Activated CD4-positive, alpha-beta T cell treated with anti-CD3 and anti-CD28 coated beads, Interleukin-2, amount 50 U/mL, for 16 hours (primary cell): ENCODE measurements around the gene DLG1.
"Not testable (repeated sequence)": the region's sequence is repeated elsewhere in the genome, so short reads cannot be mapped to it uniquely, and the experiment has no call there.

Source experiments
- DNase-seq: peaks from one replicate; pipeline ENCODE4 v3.0.0-alpha.2; 2020

The DLG1 gene

GRCh38 chr3:197082871-197083270 is 215.5 kb downstream of the DLG1 start:
- no peak for DNase-seq

DNA sequence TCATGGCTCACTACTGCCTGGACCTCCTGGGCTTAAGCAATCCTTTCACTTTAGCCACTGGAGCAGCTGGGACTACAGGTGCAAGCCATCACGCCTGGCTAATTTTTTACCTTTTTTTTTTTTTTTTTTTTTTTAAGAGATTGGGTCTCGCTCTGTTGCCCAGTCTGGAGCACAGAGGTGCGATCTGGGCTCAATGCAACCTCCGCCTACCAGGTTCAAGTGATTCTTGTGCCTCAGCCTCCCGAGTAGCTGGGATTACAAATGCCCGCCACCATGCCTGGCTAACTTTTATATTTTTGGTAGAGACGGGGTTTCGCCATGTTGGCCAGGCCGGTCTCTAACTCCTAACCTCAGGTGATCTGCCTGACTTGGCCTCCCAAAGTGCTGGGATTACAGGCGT is 218.1 kb downstream of the DLG1 start:
- no peak for DNase-seq

DNA sequence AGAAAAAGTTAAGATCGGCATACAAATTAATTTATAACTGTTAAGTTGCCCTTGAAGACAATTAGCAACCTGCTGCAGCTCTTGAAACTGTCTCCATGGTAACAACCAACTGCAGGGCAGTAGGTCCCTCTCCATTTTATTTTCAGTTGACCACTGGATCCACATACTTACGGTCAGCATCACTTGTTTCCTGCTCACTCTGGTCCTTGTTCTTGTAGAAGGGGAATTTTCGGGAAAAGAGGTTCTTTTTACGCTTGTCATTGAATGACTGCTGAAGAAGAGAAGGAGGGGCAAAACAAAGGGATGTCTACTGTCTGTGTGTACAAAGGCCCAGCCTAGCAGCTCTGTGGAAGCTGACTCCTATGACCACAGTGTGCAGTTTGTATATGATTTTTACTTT is 222.0 kb downstream of the DLG1 start:
- DNase-seq = no peak

GRCh38 chr3:197068077-197068476 is 230.3 kb downstream of the DLG1 start:
- DNase-seq = no peak

DNA sequence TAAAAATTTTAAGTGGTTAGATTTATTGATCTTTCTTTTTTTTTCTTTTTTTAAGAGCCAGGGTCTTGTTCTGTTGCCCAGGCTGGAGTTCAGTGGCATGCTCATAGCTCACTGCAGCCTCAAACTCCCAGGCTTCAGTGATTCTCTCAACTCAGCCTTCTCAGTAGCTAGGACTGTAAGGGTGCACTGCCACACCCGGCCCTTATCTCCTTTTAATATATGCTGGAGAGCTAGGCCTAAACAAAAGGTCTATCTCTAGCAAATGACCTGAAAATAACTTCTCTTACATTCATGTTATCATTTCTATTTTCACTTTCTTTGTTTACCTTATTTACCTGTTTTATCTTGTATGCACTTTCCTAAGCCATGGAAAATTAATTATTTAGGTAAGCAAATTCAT is 233.6 kb downstream of the DLG1 start:
- DNase-seq = no peak

DNA sequence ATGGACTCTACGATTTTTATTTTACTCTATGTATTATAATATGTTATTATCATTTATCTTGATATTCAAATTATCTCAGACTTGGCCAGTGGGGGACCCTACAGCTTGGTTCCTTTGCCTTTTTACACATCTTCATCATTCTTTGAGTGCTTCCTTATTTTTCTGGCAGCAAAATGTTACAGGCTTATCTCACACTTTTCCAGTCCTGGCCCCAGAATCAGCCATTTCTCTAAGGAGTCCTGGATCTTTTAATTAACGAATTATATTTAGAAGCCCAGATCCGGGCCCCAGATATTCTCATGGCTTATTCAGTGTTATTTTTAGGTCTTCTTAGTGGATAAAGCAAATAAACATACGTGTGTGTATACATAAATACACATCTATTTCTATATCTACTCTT is 236.0 kb downstream of the DLG1 start:
- DNase-seq = no peak

- not testable (repeated sequence) for DNase-seq
These were observed 246.8 kb downstream of the DLG1 start for GRCh38 chr3:197051637-197052036.

GRCh38 chr3:197050511-197050910 is 247.9 kb downstream of the DLG1 start:
- peak; percentile 16 for DNase-seq

DNA sequence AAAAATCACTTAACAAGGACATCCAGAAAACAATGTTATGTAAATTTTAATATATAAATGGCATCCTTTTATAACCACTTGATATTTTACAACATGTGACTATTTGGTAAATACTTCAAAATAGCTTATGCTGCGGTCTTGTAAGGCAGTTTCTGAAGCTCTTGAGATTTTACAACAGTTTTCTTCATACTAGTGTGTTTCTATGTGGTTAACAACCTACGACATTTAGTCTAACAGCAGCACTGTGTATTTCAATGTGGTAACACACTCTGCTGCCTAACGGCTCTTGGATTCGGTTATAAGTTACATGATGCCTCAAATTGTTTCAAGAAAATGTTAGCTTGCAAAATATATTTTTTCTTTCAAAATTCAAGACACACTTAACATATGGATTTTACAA is 255.9 kb downstream of the DLG1 start:
- DNase-seq = no peak

DNA sequence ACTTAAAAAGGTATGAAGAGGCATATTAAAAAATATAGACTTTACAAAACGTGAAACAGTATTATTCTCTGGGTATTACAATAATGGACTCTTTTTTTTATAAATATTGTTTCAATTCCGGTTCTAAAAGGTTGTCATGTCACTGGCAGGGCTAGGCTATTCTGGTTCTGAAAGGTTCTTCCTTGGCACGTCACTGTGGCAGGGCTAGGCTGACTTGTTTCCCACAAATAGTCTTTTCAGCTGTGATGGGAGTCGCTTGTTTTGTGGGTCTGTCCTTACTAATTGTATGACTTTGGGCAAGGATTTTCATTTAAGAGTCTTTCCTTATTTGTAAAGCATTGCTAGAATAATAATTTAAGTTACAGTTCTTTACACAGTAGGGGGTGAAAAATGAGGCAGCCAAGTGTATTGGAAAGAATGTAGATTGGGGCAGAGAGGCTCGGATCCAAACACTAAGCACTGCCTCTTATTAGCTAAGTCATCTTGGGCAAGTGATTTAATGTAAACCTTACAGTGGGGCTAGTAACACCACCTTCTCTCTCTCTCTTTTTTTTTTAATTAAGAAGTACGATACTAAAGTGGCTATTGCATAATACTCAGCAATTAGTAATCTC is 256.4 kb downstream of the DLG1 start:
- DNase-seq = no peak

DNA sequence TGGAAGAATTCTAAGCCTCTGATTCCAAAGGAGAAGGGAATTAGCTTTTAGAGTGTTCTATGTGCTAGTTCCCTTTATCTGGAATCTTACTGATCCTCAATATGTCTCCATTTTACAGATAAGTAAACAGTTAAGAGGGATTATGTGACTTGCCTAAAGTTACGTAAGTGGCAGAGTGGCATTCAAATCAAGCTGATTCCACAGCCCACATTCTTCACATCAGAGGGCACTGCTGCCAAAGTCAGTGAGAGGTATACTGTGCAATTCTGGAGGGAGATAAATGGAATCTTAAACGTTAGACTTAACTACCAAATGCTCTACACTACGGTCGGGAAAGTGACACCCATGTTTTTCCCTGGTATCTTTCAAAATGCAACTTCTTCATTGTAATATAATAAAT is 257.8 kb downstream of the DLG1 start:
- DNase-seq = no peak

DNA sequence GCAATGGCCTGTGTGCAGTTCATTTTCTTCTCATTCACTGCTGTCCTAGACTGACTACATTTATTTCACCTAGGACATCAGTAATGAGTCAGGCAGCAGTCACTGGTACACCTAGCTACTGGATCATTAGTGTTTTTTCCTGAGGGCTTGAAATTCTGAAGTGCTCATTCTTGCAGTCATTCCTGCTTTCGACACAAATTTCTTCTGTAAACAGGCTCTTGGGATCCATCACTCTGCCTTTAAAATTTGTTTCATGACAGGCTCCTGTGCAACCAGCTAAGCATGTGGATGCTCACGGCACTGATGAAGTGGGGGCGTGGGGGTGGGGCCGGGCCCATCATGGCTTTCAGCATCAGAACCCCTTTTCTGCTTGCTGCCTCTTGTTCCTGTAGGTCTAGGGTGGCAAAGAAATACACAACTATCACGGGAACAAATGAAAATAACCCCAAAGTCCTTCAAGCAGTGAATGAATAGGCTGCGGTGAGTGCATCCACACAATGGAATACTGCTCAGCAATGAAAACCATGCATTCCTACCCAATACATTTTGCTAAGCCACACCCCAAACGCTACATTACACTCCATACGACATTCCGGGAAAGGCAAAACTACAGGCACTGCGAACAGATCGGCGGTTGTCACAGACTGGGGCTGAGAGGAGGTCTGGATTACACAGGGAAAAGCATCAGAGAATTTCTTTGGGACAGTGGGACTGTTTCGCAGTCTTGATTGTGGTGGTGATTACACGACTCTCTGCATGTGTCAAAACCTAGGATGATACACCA is 259.5 kb downstream of the DLG1 start:
- no peak for DNase-seq

DNA sequence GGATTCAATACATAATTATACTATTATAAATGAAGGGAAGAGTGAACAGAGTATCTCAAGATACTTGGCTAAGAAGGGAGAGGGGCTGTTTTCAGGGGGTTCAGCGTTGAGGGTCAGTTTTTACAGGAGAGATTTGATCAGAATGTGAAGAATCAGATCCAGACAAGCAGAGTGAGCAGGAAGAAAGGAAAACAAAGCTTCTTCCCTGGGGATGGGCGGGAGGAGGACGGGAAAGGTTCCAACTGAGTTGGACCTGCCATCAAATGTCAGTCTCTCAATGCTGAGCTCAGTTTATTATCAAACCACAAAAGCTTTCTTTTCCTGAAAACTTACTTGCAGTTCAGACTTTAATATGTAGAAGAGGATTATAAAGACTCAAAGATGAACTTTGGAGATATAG is 262.8 kb downstream of the DLG1 start:
- DNase-seq = no peak

GRCh38 chr3:197034778-197035177 is 263.6 kb downstream of the DLG1 start:
- DNase-seq = not testable (repeated sequence)

DNA sequence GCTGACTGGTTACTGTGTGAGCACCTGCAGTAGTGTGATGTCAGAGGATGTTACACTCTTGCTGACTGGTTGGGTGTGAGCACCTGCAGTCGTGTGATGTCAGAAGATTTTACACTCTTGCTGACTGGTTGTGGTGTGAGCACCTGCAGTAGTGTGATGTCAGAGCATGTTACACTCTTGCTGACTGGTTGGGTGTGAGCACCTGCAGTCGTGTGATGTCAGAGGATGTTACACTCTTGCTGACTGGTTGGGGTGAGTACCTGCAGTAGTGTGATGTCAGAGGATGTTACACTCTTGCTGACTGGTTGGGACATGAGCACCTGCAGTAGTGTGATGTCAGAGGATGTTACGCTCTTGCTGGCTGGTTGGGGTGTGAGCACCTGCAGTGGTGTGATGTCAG is 264.6 kb downstream of the DLG1 start:
- not testable (repeated sequence) for DNase-seq

- peak; percentile 82 for DNase-seq
These were observed 266.8 kb downstream of the DLG1 start for GRCh38 chr3:197031315-197032285.

DNA sequence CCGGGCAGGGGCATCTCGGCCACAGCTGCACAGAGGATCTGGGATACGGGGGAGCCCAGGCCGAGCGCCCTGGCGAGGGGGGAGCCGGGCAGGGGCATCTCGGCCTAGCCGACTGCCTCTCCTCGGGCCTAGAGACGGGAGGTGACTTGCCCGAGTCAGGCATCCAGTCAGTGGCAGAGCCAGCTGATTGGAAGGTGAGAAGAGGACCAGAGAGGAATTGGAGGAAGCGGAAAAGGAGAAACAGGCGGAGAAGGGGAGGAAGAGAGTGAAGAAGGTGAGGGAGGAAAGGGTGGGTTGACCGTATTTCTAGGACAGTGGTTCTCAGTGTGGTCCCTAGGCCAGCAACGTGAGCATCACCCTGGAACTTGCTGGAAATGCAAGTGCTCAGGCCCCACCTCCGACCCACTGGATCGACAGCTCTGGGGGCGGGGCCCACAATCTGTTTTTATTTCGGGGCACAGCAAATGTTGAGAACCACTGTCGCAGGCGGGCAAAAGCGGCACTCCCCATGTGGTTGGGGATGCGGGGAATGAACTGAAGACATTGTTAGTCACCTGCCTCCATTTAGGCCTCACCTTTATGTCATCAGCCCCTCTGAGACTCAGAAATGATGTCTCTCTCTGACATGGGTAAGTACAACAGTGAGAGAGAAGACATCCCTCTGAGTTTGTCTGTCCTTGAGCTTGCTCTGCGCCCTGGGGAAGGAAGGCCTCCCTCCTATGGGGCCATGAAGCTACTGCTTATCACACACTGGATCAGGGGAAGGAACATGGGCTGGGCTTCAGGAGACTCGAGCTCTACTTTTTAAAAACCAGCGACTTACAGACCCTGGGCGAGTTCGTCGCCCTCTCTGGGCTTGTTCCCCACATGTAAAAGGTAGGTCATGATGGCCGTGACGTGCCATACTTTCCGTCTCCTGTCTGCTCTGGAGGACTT is 267.8 kb downstream of the DLG1 start:
- no peak for DNase-seq

GRCh38 chr3:197029511-197030167 is 268.8 kb downstream of the DLG1 start, which contains the start of gene MELTF:
MELTF (minus strand) TSS chr3:197029817; CDS start chr3:197029702, 115 bp downstream.
- DNase-seq = peak; percentile 65

- no peak for DNase-seq
These were observed 269.5 kb downstream of the DLG1 start for GRCh38 chr3:197028728-197029510.

DNA sequence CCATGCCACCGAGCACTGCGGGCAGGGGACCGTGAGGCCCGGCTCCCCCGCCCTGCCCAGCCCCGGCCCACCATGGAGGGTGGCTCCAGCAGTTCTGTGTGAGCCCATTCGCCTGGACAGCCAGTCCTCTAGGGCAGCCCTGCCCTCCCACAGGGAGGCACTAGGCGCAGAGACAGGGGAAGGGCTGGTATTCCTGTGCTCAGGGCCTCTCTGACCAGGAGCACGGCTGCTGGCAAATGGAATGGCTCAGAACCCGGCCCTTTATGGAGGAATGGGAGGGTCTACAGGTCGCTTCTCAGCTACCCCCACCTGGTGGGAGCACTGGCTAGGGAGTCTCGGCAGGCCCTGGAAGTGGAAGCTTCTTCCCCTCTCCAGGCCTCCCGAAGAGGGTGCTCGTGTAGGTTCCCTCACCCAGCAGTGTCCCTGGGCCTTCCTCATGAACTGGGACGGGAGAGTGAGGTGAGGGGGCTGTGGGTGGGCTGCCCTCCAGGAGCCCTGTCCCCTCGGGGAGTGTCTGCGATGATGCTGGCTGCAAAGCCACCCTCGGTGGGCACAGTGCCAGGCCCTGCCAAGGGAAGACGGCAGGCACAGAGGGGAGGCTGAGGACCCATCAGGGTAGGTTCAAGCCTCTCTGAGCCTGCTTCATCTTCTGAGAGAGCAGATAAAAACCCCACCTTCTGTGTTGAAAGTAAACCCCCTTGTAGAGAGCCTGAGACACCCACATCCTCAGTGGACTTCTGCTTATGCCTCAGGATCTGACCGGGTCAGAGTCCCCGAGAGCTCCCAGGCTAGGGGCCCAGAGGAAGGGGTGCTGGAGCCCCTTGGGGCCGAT is 270.3 kb downstream of the DLG1 start:
- no peak for DNase-seq
